Kasumi-1 (cell line): ENCODE measurements around the gene TRANK1.
"Not testable (repeated sequence)": the region's sequence is repeated elsewhere in the genome, so short reads cannot be mapped to it uniquely, and the experiment has no call there.

ENCODE experiments used
- DNase-seq, 2 experiments: peaks; one replicate each; lab custom pipeline; 2025; lab: John Stamatoyannopoulos, UW

The TRANK1 gene

DNA sequence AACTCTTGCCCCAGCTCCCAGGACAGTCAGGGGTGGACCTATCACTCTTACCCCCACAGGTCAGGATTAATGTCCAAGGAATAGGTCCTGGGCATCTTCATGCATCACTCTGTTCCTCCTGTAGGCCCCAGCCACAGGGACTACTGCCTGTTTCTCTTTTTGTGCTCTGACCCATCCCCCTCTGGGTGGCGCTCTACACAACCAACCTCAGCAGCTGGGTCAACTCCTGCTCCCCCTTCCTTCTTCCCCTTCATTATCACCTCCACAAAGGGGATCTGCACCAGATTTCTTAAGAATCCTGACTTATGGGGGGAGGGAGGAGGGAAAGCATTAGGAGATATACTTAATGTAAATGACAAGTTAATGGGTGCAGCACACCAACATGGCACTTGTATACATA is 12.2 kb upstream of the TRANK1 start:
- no peak for DNase-seq

GRCh38 chr3:36956155-36956554 is 11.3 kb upstream of the TRANK1 start:
- no peak for DNase-seq

DNA sequence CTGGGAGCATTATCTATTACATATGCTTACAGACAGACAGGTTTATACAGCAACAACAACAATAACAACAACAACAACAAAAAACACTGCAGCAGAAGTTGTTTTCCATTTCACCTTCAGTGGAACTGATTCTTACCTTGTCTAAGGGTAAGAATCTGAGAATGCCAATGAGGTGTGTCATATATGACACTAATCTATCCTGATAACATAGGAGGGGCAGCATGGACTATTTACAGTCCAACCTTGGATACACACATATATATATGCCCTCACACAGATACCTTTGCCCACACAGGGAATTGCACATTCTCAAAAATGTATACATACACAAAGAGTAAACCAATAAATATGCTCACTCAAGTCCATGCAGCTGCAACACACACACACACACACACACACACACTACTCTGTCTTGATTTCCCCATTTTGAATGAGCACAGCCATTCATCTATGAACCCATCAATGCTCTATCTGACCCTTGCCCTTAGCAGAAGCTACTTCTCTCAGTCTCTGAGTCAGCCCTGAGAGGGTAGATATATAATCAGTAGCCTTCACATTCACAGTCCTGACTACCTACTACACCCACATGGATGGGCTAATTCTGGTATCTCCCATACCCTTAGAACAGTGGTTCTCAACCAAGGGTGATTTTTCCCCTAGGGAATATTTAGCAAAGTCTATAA is 9.7 kb upstream of the TRANK1 start:
- DNase-seq, result no peak

- not testable (repeated sequence) for DNase-seq
Measured at GRCh38 chr3:36947814-36948213, 3.0 kb upstream of the TRANK1 start.

- DNase-seq, result no peak
Measured at GRCh38 chr3:36945333-36945980, 603 bp upstream of the TRANK1 start.

- DNase-seq, result peak; percentile 53 to 59
Measured at GRCh38 chr3:36944012-36944640, 728 bp downstream of the TRANK1 start.

- DNase-seq, result peak in 1 of 2 experiments; percentile 44
Measured at GRCh38 chr3:36943601-36944000, 1.3 kb downstream of the TRANK1 start.

GRCh38 chr3:36942638-36943248 is 2.1 kb downstream of the TRANK1 start:
- no peak for DNase-seq

DNA sequence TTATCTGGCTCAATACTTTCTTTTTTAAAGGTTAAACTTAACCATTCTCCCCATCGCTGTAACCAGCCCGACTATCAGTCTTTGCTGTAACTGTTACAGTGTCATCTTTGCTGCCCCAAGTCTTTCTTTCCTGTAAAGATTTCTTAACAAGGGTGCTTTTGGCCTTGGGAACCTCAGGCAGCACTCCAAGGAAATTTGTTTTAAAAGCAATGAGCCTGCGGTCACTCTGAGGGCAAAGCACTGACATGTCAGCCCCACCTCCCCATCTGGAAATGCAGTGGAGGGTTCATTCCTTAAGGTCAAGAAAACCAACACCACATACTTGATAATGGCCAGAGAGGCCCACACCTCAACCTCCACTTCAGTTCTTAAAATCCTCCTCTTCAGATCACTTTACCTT is 3.2 kb downstream of the TRANK1 start:
- DNase-seq, result no peak

DNA sequence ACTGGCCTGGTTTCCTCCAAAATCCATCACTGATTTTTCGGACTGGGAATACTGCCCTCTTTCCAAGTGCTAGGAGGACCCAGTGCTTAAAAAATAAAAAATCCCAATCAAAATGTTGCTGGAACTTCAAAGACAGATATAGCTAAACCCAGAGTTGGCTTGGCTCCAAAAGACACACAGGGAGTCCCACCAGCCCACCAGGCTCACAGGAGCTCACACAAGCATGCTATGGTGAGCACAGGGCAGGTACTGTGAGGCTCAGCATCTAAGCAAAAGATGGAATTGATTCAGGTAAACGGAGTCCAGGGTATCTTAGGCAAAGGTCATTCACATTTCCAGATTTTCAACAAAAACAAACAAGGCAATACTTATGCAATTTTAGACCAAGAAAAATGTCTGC is 3.7 kb downstream of the TRANK1 start:
- DNase-seq, result no peak

- no peak for DNase-seq
Measured at GRCh38 chr3:36937492-36937891, 7.4 kb downstream of the TRANK1 start.

DNA sequence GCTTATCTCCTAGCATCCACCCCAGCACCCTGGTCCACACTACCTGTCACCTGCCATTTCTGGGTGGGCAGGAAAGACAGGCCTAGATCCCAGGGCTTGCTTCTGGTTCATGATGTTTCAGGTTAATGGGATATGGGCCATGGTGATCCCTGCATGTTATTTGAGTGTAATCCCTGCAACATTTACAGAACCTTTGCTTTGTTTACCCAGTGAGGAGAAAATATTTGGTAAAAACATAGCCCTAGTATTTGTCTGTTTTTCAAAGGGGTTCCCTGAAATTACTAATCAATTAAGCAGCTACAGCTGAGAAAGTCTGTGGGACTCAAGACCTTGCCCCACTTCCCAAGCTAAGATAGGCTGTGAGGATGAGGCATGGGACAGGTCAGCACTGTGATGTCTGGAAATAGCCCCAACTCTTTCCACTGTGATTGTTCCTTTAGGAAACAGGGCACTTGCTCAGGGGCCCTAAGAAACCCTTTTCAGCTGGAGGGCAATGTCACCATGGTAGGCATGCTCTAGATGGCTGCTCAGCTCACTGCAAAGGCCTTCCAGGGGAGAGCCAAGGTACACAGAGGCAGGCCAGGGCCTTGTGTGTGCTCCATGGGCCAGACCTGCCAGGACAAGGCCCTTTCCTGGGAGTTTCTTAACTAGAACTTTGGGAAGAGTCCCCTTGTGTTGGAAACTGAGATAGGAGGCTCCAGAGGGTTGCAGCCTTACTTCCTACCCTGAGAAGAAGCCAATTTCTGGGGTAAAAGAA is 11.1 kb downstream of the TRANK1 start:
- no peak for DNase-seq

GRCh38 chr3:36931424-36931823 is 13.4 kb downstream of the TRANK1 start:
- not testable (repeated sequence) for DNase-seq

- DNase-seq, result no peak
Measured at GRCh38 chr3:36928220-36928619, 16.6 kb downstream of the TRANK1 start.

DNA sequence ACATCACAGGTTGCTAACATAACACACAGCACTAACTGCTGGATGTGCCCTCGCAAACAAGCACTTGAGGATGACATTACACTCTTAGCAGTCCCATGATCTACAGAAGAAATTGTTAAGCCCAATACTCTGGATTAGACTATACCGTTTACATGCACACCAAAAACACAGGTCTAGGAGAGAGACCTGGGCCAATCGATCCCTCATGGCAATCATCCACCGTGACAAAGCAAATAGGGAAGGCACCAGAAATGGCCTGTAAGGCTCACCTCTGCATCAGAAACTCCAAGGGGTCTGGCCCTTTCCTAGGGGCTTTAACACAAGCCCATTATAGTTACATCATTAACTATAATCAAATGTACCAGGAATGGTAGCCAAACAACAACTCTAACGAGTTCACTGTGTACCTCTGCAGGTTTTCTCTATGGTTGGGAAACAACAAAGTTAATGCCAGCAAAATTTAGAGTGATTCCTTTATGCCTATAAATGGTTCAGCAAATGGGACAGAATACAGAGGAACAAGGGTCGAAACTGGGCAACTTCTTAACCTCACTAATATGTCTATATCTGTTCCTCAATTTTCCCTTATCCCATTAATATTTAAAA is 18.5 kb downstream of the TRANK1 start:
- no peak for DNase-seq

DNA sequence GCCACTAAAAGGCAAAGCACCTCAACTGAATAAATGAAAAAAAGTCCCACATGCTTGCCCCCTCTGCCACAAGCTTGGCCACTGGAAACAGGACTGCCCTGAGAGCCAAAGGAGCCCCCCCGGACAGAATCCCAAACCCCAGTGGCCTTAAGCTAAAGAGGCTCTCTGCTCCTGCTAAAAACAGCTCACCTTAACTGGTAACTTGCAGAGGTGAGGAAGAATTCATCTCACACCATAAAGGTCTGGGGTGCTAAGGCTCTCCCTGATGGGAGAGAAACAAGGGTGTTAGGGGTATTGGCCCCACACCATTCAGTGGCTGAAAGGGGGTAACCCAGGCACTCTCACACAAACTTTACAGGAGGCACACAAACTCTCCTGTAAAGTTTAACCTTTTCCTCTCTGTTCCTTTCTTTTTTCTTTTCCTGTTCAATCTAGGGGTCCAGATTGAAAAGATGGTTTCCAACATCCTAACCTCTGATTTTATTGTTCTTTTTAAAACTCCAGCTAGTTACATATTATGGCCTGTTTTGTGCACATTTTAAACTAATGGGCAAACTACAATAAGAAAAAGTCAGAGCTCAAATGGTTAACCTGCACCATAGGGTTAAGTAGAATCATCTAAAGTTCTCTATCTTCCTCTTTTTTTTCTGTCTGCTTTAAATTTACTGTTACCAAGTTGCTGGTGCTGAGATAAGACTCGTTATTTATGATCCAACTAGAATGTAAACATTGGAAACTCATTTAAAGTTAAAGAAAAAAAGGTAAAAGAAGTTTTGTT is 19.9 kb downstream of the TRANK1 start:
- DNase-seq, result peak; percentile 54 to 77

DNA sequence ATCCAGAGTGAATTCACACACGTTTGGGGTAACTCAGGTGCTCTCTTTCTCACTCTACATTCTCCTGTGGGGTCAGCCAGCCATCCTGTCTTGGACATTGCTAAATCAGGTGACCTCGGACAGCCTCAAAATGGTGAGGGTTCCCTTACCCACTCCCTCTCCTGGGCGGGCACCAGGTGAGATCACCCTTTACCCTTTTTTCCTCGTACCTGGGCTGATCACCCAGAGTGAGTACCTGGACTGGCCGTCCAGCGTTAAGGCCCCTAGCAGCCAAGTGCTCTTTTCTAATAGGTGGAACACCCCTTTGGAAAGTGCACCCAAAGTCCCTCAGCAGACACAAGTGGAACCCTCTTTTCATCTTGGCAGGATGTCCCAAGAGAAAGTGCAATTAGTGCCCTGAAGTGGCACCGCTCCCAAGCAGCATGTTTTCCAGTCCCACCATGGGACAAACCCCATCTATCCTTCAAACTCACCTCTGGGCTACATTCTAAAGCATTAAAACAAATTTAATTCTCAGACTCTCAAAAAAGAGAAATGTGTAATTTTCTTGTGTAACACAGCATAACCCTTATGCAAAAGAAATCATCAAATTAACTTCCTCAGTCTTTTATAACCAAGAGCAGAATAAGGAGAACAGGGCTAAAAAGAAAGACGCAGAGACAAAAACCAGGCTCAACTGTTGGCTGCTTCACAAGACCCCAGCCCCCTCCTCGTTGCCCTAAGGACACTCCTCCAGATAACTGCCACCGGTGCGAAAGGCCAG is 20.7 kb downstream of the TRANK1 start:
- DNase-seq, result no peak

GRCh38 chr3:36923523-36923943 is 21.3 kb downstream of the TRANK1 start:
- peak; percentile 84 to 86 for DNase-seq

DNA sequence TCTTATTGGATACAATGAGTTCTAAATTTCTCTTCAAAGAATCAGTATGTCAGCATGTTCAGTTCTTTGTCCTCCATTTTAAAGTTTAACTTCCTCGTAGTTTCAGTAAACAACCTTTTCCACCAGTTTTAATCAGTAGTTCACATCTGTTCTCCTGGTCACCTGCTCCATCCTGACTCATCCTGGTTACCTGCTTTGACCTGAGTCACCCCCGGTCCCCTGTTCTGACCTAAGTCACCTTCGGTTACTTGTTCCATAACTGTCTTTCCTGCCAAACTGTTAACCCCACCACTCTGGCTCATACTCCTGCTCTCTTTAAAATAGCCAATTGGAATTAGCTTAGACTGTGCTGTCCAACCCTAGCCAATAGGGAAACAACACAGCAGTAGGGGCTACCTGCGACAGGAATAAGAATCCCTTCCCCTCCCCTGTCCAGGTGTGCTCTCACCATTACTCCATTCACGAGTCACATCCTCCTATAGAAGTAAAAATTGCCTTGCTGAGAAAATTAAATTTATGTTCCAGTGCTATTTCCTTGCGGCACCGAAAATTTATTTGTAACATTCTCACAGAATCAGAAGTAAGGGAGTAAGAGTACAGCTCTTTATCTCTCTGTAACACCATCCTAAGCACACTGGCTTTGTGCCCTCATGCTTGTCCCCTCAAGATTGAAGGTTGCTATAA is 23.8 kb downstream of the TRANK1 start:
- DNase-seq, result no peak
